GM12878 (cell line): ENCODE data around the gene TBCCD1. TPM values are rescaled to one million over a fixed set of nuclear protein-coding genes. Genes with fewer than 3 reads are reported as not detected.

Source experiments
- BACH1 ChIP-seq: fragments of 450-650 bp; IDR thresholded peaks from 2 replicates; pipeline ENCODE4 v1.6.1; 2017; ENCODE audit warnings: mild to moderate bottlenecking, borderline replicate concordance
- BCL3 ChIP-seq: IDR thresholded peaks from 2 replicates; pipeline ENCODE4 v1.6.1; 2011; ENCODE audit warnings: borderline replicate concordance, low read depth, mild to moderate bottlenecking, moderate library complexity, low read length; ENCODE audit not compliant: insufficient read depth, poor library complexity, severe bottlenecking
- BCLAF1 ChIP-seq: fragments of 450-650 bp; IDR thresholded peaks from 2 replicates; pipeline ENCODE4 v1.6.1; 2017; ENCODE audit warnings: antibody characterized with exemption, mild to moderate bottlenecking, moderate library complexity
- CREB1 ChIP-seq: IDR thresholded peaks from 2 replicates; pipeline ENCODE4 v1.6.1; 2012; ENCODE audit warnings: low read depth, mild to moderate bottlenecking, inconsistent platforms
- CTCF ChIP-seq, 3 experiments: IDR thresholded peaks in 2 of 3; conservative IDR thresholded peaks in 1 of 3; 2 replicates each; pipeline ENCODE4 v1.5.1; 2011; ENCODE audit warnings: low read depth in 3 of 3, low read length in 3 of 3, mild to moderate bottlenecking in 3 of 3, control low read depth in 2 of 3, moderate library complexity in 2 of 3, inconsistent platforms in 1 of 3, mixed read lengths in 1 of 3; ENCODE audit not compliant: control insufficient read depth in 2 of 3, insufficient read depth in 1 of 3; ENCODE audit errors: extremely low read depth in 1 of 3
- IKZF1 ChIP-seq: fragments of 450-650 bp; conservative IDR thresholded peaks from 2 replicates; pipeline ENCODE4 v1.6.1; 2017; ENCODE audit warnings: antibody characterized with exemption, mild to moderate bottlenecking
- MAX ChIP-seq: IDR thresholded peaks from 2 replicates; pipeline ENCODE4 v1.6.1; 2012; ENCODE audit warnings: low read depth, low read length, improper control_type of control experiment
- MEF2B ChIP-seq: fragments of 450-650 bp; IDR thresholded peaks from 2 replicates; pipeline ENCODE4 v1.6.1; 2018; ENCODE audit warnings: mild to moderate bottlenecking, moderate library complexity; ENCODE audit not compliant: partially characterized antibody, poor library complexity, severe bottlenecking
- NFIC ChIP-seq: IDR thresholded peaks from 2 replicates; pipeline ENCODE4 v1.6.1; 2012; ENCODE audit warnings: low read depth, mild to moderate bottlenecking, inconsistent platforms, low read length, moderate library complexity
- NFXL1 ChIP-seq: fragments of 450-650 bp; IDR thresholded peaks from 2 replicates; pipeline ENCODE4 v1.6.1; 2017; ENCODE audit warnings: antibody characterized with exemption, mild to moderate bottlenecking, borderline replicate concordance
- PAX5 ChIP-seq: IDR thresholded peaks from 2 replicates; pipeline ENCODE4 v1.6.1; 2011; ENCODE audit warnings: low read depth, low read length, borderline replicate concordance
- PRDM15 ChIP-seq: fragments of 450-650 bp; formaldehyde crosslinking; IDR thresholded peaks from 2 replicates; pipeline ENCODE4 v1.4.0; 2020; ENCODE audit warnings: mild to moderate bottlenecking, moderate library complexity
- TAF1 ChIP-seq: IDR thresholded peaks from 2 replicates; pipeline ENCODE4 v1.6.1; 2011; ENCODE audit warnings: mild to moderate bottlenecking, low read depth, low read length, borderline replicate concordance
- ZNF687 ChIP-seq: fragments of 450-650 bp; IDR thresholded peaks from 2 replicates; pipeline ENCODE4 v1.6.1; 2017; ENCODE audit warnings: mild to moderate bottlenecking, moderate library complexity
- polyA plus RNA-seq, 11 experiments: library from polyadenylated mRNA; depleted of rRNA in 4 of 11; unstranded in 6 of 11; stranded (reverse) in 5 of 11; fragments of >200 nt; fragmentation: Nextera tagmentation in 4 of 11; fragmentation: Illumina TruSeq in 1 of 11; extraction: Ambion mirVana in 4 of 11; extraction: Trizol in 1 of 11; gene quantifications; 1 replicate in 1 of 11; 2 replicates in 10 of 11; pipeline versions ENCODE4 v1.2.1 to v1.2.3, GENCODE V29; 2011 to 2016; ENCODE audit warnings: inconsistent platforms in 2 of 11, missing spikeins in 2 of 11, low read depth in 1 of 11
- total RNA-seq, 4 experiments: library from RNA; depleted of rRNA in 3 of 4; stranded (reverse); fragments of >200 nt in 3 of 4; fragmentation: Illumina TruSeq in 1 of 4; extraction: Trizol in 1 of 4; gene quantifications; 2 replicates each; pipeline versions ENCODE4 v1.2.1 to v1.2.3, GENCODE V29; 2013 to 2021

TBCCD1 gene
- total and polyA plus RNA-seq, 10 of the 15 experiments (the other 5 are each of a cell fraction or from before 2014, with no cell fraction given), result 6.9 to 23.4 (median 14.7) TPM

- TF ChIP-seq CTCF (IDR thresholded peaks at IDR 0.05 in 2 of 3, conservative IDR thresholded peaks at IDR 0.05 in 1 of 3; ENCODE audit: control insufficient read depth in 2 of 3, extremely low read depth in 1 of 3, insufficient read depth in 1 of 3, low read depth in 3 of 3, low read length in 3 of 3) (no peak), IKZF1 (peak; percentile 92), BCL3 (peak; percentile 66), MAX (no peak), ZNF687 (0 out of 2 replicates have a peak, but pooled peaks have one; percentile 37), CREB1 (no peak), NFXL1 (no peak), BCLAF1 (no peak), PAX5 (peak; percentile 27; the same call in 1 of the 2 replicates), BACH1 (peak; percentile 19; the same call in 1 of the 2 replicates), TAF1 (no peak), NFIC (peak; percentile 71), MEF2B (peak; percentile 39), PRDM15 (CRISPR knock-in tag) (no peak)
Observed at GRCh38 chr3:186532598-186533072, 34.5 kb downstream of the TBCCD1 start (continued).
